Mononuclear cell (primary cell): Measurements from ENCODE around the gene DUSP6. TPM values are rescaled to one million over a fixed set of nuclear protein-coding genes. Genes with fewer than 3 reads are reported as not detected.

Source experiments
- H3K27me3 ChIP-seq: 2 replicates; pipeline ENCODE4 v1.6.0; 2011; ENCODE audit warnings: low read length, control low read depth; ENCODE audit not compliant: insufficient read depth
- H3K4me1 ChIP-seq: 2 replicates; pipeline ENCODE4 v1.5.1; 2011; ENCODE audit warnings: mild to moderate bottlenecking, low read length, control low read depth; ENCODE audit not compliant: insufficient read depth
- H3K4me3 ChIP-seq: 2 replicates; pipeline ENCODE4 v1.5.1; 2011; ENCODE audit warnings: mild to moderate bottlenecking, low read length, moderate library complexity
- H3K9me3 ChIP-seq: 2 replicates; pipeline ENCODE4 v1.5.1; 2011; ENCODE audit warnings: low read depth, mild to moderate bottlenecking, control low read depth, low read length
- total RNA-seq: library from RNA; depleted of rRNA; stranded (reverse); fragments of >200 nt; gene quantifications from one replicate; pipeline ENCODE4 v1.2.3, GENCODE V29; 2012

DUSP6 gene
- total RNA-seq, 1 donor, result 375 TPM

- H3K4me1 ChIP-seq, result peaks cover 14% of the 10 kb centered on the region
- H3K9me3 ChIP-seq, result no peaks in the 10 kb centered on the region
- no peak overlapping the region for H3K4me3 ChIP-seq
- H3K27me3 ChIP-seq, result no peaks in the 10 kb centered on the region
Measured at GRCh38 chr12:89311703-89312293, 40.5 kb downstream of the DUSP6 start.

DNA sequence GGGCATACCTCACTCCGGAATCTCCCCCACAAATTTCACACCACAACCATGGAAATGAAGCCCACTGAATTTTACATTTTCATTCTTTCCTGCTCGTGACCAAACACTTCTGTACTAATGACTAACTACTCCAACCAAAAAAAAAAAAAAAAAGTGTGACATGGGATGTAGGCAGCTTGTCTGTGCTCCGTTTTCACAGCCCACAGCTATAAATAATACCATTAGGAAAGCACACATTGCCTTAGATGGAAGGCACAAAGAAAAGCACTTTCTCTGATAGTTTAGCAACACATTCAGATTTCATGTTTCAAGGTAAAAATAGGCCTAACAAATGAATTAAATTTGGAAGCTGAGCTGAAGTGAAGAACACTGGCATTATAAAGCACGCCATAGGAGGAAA, 42.5 kb downstream of the DUSP6 start:
- no peaks in the 10 kb centered on the region for H3K27me3 ChIP-seq
- H3K9me3 ChIP-seq, result no peaks in the 10 kb centered on the region
- no peak overlapping the region for H3K4me3 ChIP-seq
- H3K4me1 ChIP-seq, result peaks cover 17% of the 10 kb centered on the region

GRCh38 chr12:89309440-89309802, 42.9 kb downstream of the DUSP6 start:
- Histone ChIP-seq H3K4me1 (peaks cover 17% of the 10 kb centered on the region), H3K4me3 (no peak overlapping the region), H3K9me3 (no peaks in the 10 kb centered on the region), H3K27me3 (no peaks in the 10 kb centered on the region)

- peaks cover 17% of the 10 kb centered on the region for H3K4me1 ChIP-seq
- no peak overlapping the region for H3K4me3 ChIP-seq
- H3K9me3 ChIP-seq, result no peaks in the 10 kb centered on the region
- no peaks in the 10 kb centered on the region for H3K27me3 ChIP-seq
Measured at GRCh38 chr12:89307474-89308253, 44.6 kb downstream of the DUSP6 start.

- Histone ChIP-seq H3K27me3 (no peaks in the 10 kb centered on the region), H3K4me3 (no peak overlapping the region), H3K9me3 (no peaks in the 10 kb centered on the region), H3K4me1 (peaks cover 17% of the 10 kb centered on the region)
Measured at GRCh38 chr12:89306827-89307473, 45.4 kb downstream of the DUSP6 start.

DNA sequence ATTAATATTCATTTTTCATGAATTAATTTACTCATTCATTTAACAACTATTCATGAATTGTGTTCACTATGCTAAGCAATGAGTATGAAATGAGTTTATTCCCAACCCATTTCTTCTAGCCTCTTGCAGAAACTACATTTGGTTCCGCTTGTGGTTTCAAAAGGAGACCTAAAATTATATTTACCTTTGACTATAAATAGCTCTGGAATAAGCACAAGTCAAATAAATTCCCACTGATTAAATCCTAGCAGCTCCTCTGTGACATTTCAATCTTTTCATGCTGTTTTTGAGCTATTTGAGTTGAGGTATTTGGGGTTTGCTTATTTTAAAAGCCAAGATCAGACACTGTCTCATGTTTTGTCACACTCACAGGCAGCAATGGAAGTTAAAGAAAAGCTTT, 46.9 kb downstream of the DUSP6 start:
- Histone ChIP-seq H3K4me3 (no peak overlapping the region), H3K27me3 (no peaks in the 10 kb centered on the region), H3K9me3 (no peaks in the 10 kb centered on the region), H3K4me1 (peaks cover 17% of the 10 kb centered on the region)

DNA sequence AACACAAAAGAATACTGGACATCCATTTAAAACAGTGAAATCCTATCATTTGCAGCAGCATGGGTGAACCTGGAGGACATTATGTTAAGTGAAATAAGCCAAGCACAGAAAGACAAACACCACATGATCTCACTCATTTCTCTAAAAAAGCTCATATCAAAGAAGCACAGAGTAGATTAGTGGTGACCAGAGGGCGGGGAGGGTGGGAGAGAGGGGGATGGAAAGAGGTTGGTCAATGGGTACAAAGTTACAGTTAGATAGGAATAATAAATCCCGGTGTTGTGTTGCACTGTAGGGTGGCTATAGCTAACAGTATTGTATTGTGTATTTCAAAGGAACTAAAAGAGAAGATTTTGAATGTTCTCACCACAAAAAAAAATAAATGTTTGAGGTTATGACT, 52.4 kb downstream of the DUSP6 start:
- no peaks in the 10 kb centered on the region for H3K27me3 ChIP-seq
- H3K9me3 ChIP-seq, result peaks cover 6% of the 10 kb centered on the region
- no peaks in the 10 kb centered on the region for H3K4me1 ChIP-seq
- no peak overlapping the region for H3K4me3 ChIP-seq

- Histone ChIP-seq H3K9me3 (peaks cover 6% of the 10 kb centered on the region), H3K27me3 (no peaks in the 10 kb centered on the region), H3K4me3 (no peak overlapping the region), H3K4me1 (no peaks in the 10 kb centered on the region)
Measured at GRCh38 chr12:89299417-89299816, 52.9 kb downstream of the DUSP6 start.

Other genes with a start within 250 kb of the DUSP6 start
- 12.5 TPM for gene GALNT4, start 172.3 kb upstream of the DUSP6 start, total RNA-seq
- 49.1 TPM for gene POC1B, start 173.5 kb upstream of the DUSP6 start, total RNA-seq